GM12878 (cell line): Measurements from ENCODE around the gene TTI1. TPM values are rescaled to one million over a fixed set of nuclear protein-coding genes. Genes with fewer than 3 reads are reported as not detected.

Source experiments
- ATF3 ChIP-seq: IDR thresholded peaks from 2 replicates; pipeline ENCODE4 v1.6.1; 2011; ENCODE audit warnings: low read depth, mild to moderate bottlenecking, low read length, moderate library complexity, borderline replicate concordance; ENCODE audit errors: extremely low read depth
- CHD2 ChIP-seq: IDR thresholded peaks from 2 replicates; pipeline ENCODE4 v1.6.1; 2011; ENCODE audit warnings: low read depth, low read length, improper control_type of control experiment, borderline replicate concordance
- CREB1 ChIP-seq: IDR thresholded peaks from 2 replicates; pipeline ENCODE4 v1.6.1; 2012; ENCODE audit warnings: low read depth, mild to moderate bottlenecking, inconsistent platforms
- EED ChIP-seq: sonication (generic); IDR thresholded peaks from 2 replicates; pipeline ENCODE4 v1.6.1; 2016; ENCODE audit warnings: antibody characterized with exemption, low read depth
- ELK1 ChIP-seq: IDR thresholded peaks from 2 replicates; pipeline ENCODE4 v1.6.1; 2012; ENCODE audit warnings: low read depth, low read length, improper control_type of control experiment
- FOS ChIP-seq: IDR thresholded peaks from 3 replicates; pipeline ENCODE4 v1.6.1; 2011; ENCODE audit warnings: borderline replicate concordance; ENCODE audit not compliant: insufficient read length; ENCODE audit errors: extremely low read depth
- FOXK2 ChIP-seq: fragments of 450-650 bp; IDR thresholded peaks from 2 replicates; pipeline ENCODE4 v1.6.1; 2017; ENCODE audit warnings: mild to moderate bottlenecking, moderate library complexity
- GABPA ChIP-seq: IDR thresholded peaks from 2 replicates; pipeline ENCODE4 v1.6.1; 2014; ENCODE audit warnings: antibody characterized with exemption, low read depth, mild to moderate bottlenecking, inconsistent platforms
- IKZF2 ChIP-seq, 2 experiments: fragments of 450-650 bp; IDR thresholded peaks; 2 replicates each; pipeline ENCODE4 v1.6.1; 2017; ENCODE audit warnings: mild to moderate bottlenecking in 2 of 2, moderate library complexity in 2 of 2
- LARP7 ChIP-seq: fragments of 450-650 bp; IDR thresholded peaks from 2 replicates; pipeline ENCODE4 v1.6.1; 2017; ENCODE audit warnings: mild to moderate bottlenecking
- MAX ChIP-seq: IDR thresholded peaks from 2 replicates; pipeline ENCODE4 v1.6.1; 2012; ENCODE audit warnings: low read depth, low read length, improper control_type of control experiment
- MEF2B ChIP-seq: fragments of 450-650 bp; IDR thresholded peaks from 2 replicates; pipeline ENCODE4 v1.6.1; 2018; ENCODE audit warnings: mild to moderate bottlenecking, moderate library complexity; ENCODE audit not compliant: partially characterized antibody, poor library complexity, severe bottlenecking
- MLLT1 ChIP-seq: fragments of 450-650 bp; IDR thresholded peaks from 2 replicates; pipeline ENCODE4 v1.6.1; 2016; ENCODE audit warnings: mild to moderate bottlenecking
- MTA3 ChIP-seq: IDR thresholded peaks from 2 replicates; pipeline ENCODE4 v1.6.1; 2012; ENCODE audit warnings: low read length, inconsistent platforms, borderline replicate concordance
- NFYB ChIP-seq: IDR thresholded peaks from 2 replicates; pipeline ENCODE4 v1.6.1; 2011; ENCODE audit warnings: low read depth, mild to moderate bottlenecking, low read length, improper control_type of control experiment, moderate library complexity; ENCODE audit not compliant: insufficient read depth
- NR2F1 ChIP-seq: fragments of 450-650 bp; conservative IDR thresholded peaks from 2 replicates; pipeline ENCODE4 v1.6.1; 2017; ENCODE audit warnings: mild to moderate bottlenecking
- POLR2A ChIP-seq: IDR thresholded peaks from 2 replicates; pipeline ENCODE4 v1.6.1; 2011; ENCODE audit warnings: low read depth, mild to moderate bottlenecking, low read length
- POU2F2 ChIP-seq: IDR thresholded peaks from 3 replicates; pipeline ENCODE4 v1.6.1; 2011; ENCODE audit warnings: low read depth, mild to moderate bottlenecking, low read length, borderline replicate concordance
- SIX5 ChIP-seq: IDR thresholded peaks from 2 replicates; pipeline ENCODE4 v1.6.1; 2011; ENCODE audit warnings: mild to moderate bottlenecking, low read depth, low read length, moderate library complexity; ENCODE audit not compliant: severe bottlenecking
- SMC3 ChIP-seq: IDR thresholded peaks from 2 replicates; pipeline ENCODE4 v1.6.1; 2011; ENCODE audit warnings: low read length, improper control_type of control experiment, borderline replicate concordance
- SREBF2 ChIP-seq: IDR thresholded peaks from 2 replicates; pipeline ENCODE4 v1.6.1; 2012; ENCODE audit warnings: mild to moderate bottlenecking, low read length
- SUZ12 ChIP-seq: fragments of 200-600 bp; sonication (generic); IDR thresholded peaks from one replicate; pipeline ENCODE4 v1.6.1; 2018; ENCODE audit warnings: antibody characterized with exemption, mild to moderate bottlenecking; ENCODE audit not compliant: unreplicated experiment
- TBL1XR1 ChIP-seq: IDR thresholded peaks from 2 replicates; pipeline ENCODE4 v1.6.1; 2012; ENCODE audit warnings: low read depth, low read length, improper control_type of control experiment
- TCF3 ChIP-seq: IDR thresholded peaks from 2 replicates; pipeline ENCODE4 v1.6.1; 2012; ENCODE audit warnings: low read depth, mild to moderate bottlenecking, low read length, borderline replicate concordance; ENCODE audit not compliant: insufficient read depth
- USF1 ChIP-seq: IDR thresholded peaks from 2 replicates; pipeline ENCODE4 v1.6.1; 2011; ENCODE audit warnings: borderline replicate concordance, low read depth, mild to moderate bottlenecking, moderate library complexity, mixed read lengths, low read length; ENCODE audit not compliant: insufficient read depth; ENCODE audit errors: extremely low read length
- YY1 ChIP-seq: IDR thresholded peaks from 2 replicates; pipeline ENCODE4 v1.6.1; 2011; ENCODE audit warnings: low read depth, mild to moderate bottlenecking, low read length
- polyA plus RNA-seq, 11 experiments: library from polyadenylated mRNA; depleted of rRNA in 4 of 11; unstranded in 6 of 11; stranded (reverse) in 5 of 11; fragments of >200 nt; fragmentation: Nextera tagmentation in 4 of 11; fragmentation: Illumina TruSeq in 1 of 11; extraction: Ambion mirVana in 4 of 11; extraction: Trizol in 1 of 11; gene quantifications; 1 replicate in 1 of 11; 2 replicates in 10 of 11; pipeline versions ENCODE4 v1.2.1 to v1.2.3, GENCODE V29; 2011 to 2016; ENCODE audit warnings: inconsistent platforms in 2 of 11, missing spikeins in 2 of 11, low read depth in 1 of 11
- total RNA-seq, 4 experiments: library from RNA; depleted of rRNA in 3 of 4; stranded (reverse); fragments of >200 nt in 3 of 4; fragmentation: Illumina TruSeq in 1 of 4; extraction: Trizol in 1 of 4; gene quantifications; 2 replicates each; pipeline versions ENCODE4 v1.2.1 to v1.2.3, GENCODE V29; 2013 to 2021

Gene TTI1
- total and polyA plus RNA-seq, 10 of the 15 experiments (the other 5 are each of a cell fraction or from before 2014, with no cell fraction given): 5.3 to 44.6 (median 24.9) TPM

- TF ChIP-seq CHD2: peak; percentile 87; the same call in 1 of the 2 replicates
- no peak for TF ChIP-seq FOS
- no peak for TF ChIP-seq USF1
- TF ChIP-seq POLR2A: no peak
- TF ChIP-seq LARP7: peak; percentile 43; the same call in 1 of the 2 replicates
- peak; percentile 47; the same call in 1 of the 2 replicates for TF ChIP-seq TBL1XR1
- peak; percentile 92 for TF ChIP-seq EED
- no peak for TF ChIP-seq NFYB
- peak; percentile 73 for TF ChIP-seq MEF2B
- peak; percentile 19; the same call in 1 of the 2 replicates for TF ChIP-seq SMC3
- TF ChIP-seq IKZF2 (IDR thresholded peaks at IDR 0.05): peak; percentile 85 to 93
- peak; percentile 67; the same call in 1 of the 3 replicates for TF ChIP-seq POU2F2
- TF ChIP-seq YY1: peak; percentile 66
- peak; percentile 80; the same call in 1 of the 2 replicates for TF ChIP-seq MTA3
- peak; percentile 73 for TF ChIP-seq NR2F1
- no peak for TF ChIP-seq GABPA
- TF ChIP-seq MLLT1: peak; percentile 95
- no peak for TF ChIP-seq FOXK2
- no peak for TF ChIP-seq SREBF2
- TF ChIP-seq ELK1: no peak
- TF ChIP-seq ATF3: no peak
- peak; percentile 74 for TF ChIP-seq CREB1
- TF ChIP-seq MAX: peak; percentile 58; the same call in 1 of the 2 replicates
- peak; percentile 50; the same call in 1 of the 2 replicates for TF ChIP-seq TCF3
- TF ChIP-seq SIX5: no peak
- TF ChIP-seq SUZ12: no peak
These were observed 42.6 kb downstream of the TTI1 start (continued) for GRCh38 chr20:37990571-37991151.
